WERI-Rb-1 (cell line): ENCODE data around the gene WSB1.
"Not testable (repeated sequence)": the region's sequence is repeated elsewhere in the genome, so short reads cannot be mapped to it uniquely, and the experiment has no call there.

Experiments used
- DNase-seq: peaks from one replicate; pipeline ENCODE4 v3.0.0-alpha.2; 2020
- H3K27ac ChIP-seq: fragments of 250-450 bp; sonication (Bioruptor Pico); 2 replicates; pipeline ENCODE4 v1.5.1; 2020; ENCODE audit warnings: mild to moderate bottlenecking, moderate library complexity
- H3K27me3 ChIP-seq: fragments of 250-450 bp; sonication (Bioruptor Pico); 2 replicates; pipeline ENCODE4 v1.5.1; 2021; ENCODE audit warnings: mild to moderate bottlenecking, low read depth, moderate library complexity; ENCODE audit not compliant: insufficient read depth, severe bottlenecking
- H3K36me3 ChIP-seq: fragments of 250-450 bp; sonication (Bioruptor Pico); 2 replicates; pipeline ENCODE4 v1.5.1; 2020; ENCODE audit warnings: mild to moderate bottlenecking, moderate library complexity
- H3K4me3 ChIP-seq: 2 replicates; pipeline ENCODE4 v1.5.1; 2011; ENCODE audit warnings: low read depth, mild to moderate bottlenecking, control low read depth, low read length
- H3K9me3 ChIP-seq: fragments of 250-450 bp; sonication (Bioruptor Pico); 2 replicates; pipeline ENCODE4 v1.5.1; 2021; ENCODE audit warnings: mild to moderate bottlenecking, moderate library complexity; ENCODE audit not compliant: severe bottlenecking
- TF ChIP-seq, protein P1 (sequence below): IDR thresholded peaks from 2 replicates; pipeline ENCODE4 v1.5.1; 2011; ENCODE audit warnings: low read depth, mild to moderate bottlenecking, control low read depth, inconsistent platforms, low read length

WSB1 gene

DNA sequence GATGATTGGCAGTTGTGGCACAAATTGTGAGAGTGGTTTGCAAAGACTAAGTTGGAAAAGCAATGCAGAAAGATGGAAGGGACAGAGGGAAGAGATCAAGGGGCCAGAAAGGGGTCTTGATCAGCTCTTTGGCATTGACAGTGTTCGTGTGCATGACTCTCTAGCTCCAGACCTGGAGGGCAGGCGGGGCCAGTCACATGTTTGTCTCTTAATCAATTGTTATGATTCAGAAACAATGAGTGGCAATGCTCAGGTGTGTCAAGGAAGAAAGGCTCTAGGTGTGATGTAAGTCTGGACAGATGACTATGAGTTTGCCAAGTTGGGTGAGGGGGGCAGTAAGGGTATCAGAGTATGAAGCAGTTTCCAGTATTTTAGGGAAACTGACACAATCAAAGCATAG is 32.1 kb downstream of the WSB1 start:
- no peak for DNase-seq
- no peak overlapping the region for H3K4me3 ChIP-seq
- TF ChIP-seq, protein P1, sequence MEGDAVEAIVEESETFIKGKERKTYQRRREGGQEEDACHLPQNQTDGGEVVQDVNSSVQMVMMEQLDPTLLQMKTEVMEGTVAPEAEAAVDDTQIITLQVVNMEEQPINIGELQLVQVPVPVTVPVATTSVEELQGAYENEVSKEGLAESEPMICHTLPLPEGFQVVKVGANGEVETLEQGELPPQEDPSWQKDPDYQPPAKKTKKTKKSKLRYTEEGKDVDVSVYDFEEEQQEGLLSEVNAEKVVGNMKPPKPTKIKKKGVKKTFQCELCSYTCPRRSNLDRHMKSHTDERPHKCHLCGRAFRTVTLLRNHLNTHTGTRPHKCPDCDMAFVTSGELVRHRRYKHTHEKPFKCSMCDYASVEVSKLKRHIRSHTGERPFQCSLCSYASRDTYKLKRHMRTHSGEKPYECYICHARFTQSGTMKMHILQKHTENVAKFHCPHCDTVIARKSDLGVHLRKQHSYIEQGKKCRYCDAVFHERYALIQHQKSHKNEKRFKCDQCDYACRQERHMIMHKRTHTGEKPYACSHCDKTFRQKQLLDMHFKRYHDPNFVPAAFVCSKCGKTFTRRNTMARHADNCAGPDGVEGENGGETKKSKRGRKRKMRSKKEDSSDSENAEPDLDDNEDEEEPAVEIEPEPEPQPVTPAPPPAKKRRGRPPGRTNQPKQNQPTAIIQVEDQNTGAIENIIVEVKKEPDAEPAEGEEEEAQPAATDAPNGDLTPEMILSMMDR: no peak

DNA sequence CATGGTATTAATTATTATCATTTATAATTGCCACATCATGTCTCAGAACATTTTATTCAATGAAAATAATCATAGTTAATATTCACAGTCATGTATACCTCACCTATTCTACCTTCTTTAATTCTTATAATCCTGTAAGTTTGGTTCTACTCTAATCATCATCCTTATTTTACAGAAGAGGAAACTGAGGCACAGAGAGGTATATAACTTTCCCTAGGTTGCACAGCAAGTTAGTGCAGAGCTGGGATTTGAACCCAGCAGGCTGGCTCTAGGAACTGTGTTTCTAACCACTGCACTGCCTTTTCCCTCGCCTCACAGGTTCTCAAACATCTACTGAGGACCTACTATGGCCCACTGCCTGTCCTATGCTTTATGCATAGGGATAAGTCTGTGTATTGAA is 32.7 kb downstream of the WSB1 start:
- H3K9me3 ChIP-seq: no peaks in the 10 kb centered on the region
- no peaks in the 10 kb centered on the region for H3K27me3 ChIP-seq
- no peak overlapping the region for H3K27ac ChIP-seq
- no peak for DNase-seq
- H3K36me3 ChIP-seq: no peaks in the 10 kb centered on the region
- no peak overlapping the region for H3K4me3 ChIP-seq
- TF ChIP-seq, protein P1: no peak

More for the DNA sequence above, 32.1 kb downstream of the WSB1 start:
- H3K27me3 ChIP-seq: no peaks in the 10 kb centered on the region
- H3K9me3 ChIP-seq: no peaks in the 10 kb centered on the region
- H3K36me3 ChIP-seq: no peaks in the 10 kb centered on the region
- no peak overlapping the region for H3K27ac ChIP-seq

DNA sequence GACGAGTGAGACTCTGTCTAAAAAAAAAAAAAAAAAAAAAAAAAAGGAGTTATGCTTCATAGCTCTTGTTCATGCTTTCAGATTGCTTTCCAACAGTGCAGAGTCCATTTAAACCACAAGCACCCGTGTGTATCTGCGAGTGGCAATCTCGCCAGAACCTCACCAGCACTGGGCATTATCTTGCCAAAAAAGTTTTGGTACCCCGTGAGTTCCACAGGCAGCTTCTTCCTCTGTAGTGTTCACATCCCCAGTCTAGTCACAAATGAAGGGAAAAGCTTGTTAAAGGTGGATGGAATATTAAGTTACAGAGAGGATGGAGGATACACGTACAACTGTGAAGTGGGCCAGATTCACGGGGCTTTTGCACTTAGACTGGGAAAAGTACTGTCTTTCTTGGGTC is 33.5 kb downstream of the WSB1 start:
- Histone ChIP-seq H3K4me3 (no peak overlapping the region), H3K36me3 (no peaks in the 10 kb centered on the region), H3K27ac (no peak overlapping the region), H3K27me3 (no peaks in the 10 kb centered on the region), H3K9me3 (no peaks in the 10 kb centered on the region)
- DNase-seq: no peak
- TF ChIP-seq, protein P1: no peak

DNA sequence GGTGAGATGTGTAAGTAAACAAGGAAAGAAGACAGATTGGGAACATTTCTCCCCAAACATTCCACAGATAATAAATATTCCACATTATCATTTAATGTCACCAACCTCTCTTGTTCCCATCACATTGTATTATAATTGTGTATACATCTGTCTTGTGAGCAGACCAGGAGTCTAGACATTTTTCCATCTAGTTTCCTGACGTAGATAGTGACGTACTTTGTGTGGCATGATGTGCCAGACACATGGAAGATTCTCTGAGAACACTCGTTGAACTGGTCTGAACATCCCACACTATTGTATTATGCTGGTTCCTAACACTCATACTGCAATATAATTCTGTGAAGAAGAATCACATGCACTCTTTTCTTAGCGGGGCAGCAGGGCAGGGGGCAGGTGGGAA is 34.0 kb downstream of the WSB1 start:
- TF ChIP-seq, protein P1: no peak
- no peaks in the 10 kb centered on the region for H3K9me3 ChIP-seq
- no peak overlapping the region for H3K4me3 ChIP-seq
- H3K36me3 ChIP-seq: no peaks in the 10 kb centered on the region
- DNase-seq: no peak
- no peaks in the 10 kb centered on the region for H3K27me3 ChIP-seq
- H3K27ac ChIP-seq: no peak overlapping the region

DNA sequence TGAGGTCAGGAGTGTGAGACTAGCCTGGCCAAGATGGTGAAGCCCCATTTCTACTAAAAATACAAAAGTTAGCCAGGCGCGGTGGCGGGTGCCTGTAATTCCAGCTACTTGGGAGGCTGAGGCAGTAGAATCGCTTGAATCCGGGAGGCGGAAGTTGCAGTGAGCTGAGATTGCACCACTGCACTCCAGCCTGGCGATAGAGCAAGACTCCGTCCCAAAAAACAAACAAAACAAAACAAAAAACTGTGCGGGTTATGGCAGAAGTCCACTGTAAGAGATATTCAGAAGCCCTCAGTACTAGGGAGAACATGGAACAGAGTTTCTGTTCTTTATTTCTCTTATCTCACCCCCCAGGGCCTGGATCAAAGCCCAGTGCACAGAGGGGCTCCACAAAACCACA is 34.8 kb downstream of the WSB1 start:
- H3K9me3 ChIP-seq, H3K27ac ChIP-seq, H3K27me3 ChIP-seq, H3K36me3 ChIP-seq, DNase-seq, H3K4me3 ChIP-seq: not testable (repeated sequence)

DNA sequence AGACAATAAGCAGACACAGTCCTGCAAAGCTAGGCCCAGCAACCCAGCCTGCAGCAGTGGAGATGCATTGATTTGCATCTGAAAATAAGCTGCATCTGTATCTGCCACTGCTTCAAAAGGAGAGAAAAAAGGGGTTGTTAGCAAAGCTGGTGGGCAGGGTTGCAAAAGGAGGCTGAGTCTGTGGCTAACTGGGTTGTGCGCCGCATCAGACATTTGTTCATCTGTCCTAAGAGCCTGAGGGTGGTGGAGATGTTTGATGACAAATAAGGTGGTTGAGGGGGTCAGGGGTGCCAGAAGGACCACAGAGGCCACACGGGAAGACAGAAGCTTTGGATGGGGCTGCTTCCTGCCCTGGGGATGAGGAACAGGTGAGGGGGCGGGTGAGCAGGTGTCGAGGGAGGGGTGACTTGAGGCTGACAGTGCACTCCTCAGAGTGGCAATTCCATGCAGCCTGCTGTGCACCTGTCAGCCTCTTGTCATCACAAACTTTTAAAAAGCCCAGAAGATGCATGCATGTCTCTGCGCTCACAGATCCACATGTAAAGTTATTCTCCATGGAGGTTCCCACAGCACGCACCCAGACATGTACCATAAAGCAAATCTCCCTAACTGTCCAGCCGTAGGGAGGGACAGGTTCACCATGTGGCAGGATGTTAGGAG is 35.4 kb downstream of the WSB1 start:
- H3K9me3 ChIP-seq: no peaks in the 10 kb centered on the region
- no peaks in the 10 kb centered on the region for H3K27me3 ChIP-seq
- no peaks in the 10 kb centered on the region for H3K36me3 ChIP-seq
- no peak for DNase-seq
- no peak overlapping the region for H3K27ac ChIP-seq
- TF ChIP-seq, protein P1: no peak
- no peak overlapping the region for H3K4me3 ChIP-seq
